NCI-H2081 treated with DMSO at 0.1 percent for 48 hours (cell line): ENCODE results near the gene TAOK1.
"Not testable (repeated sequence)": the region's sequence is repeated elsewhere in the genome, so short reads cannot be mapped to it uniquely, and the experiment has no call there.

Experiments used
- DNase-seq: peaks from one replicate; lab custom pipeline; 2025; lab: John Stamatoyannopoulos, UW

TAOK1 gene

GRCh38 chr17:29549177-29549923 lies 159.2 kb downstream of the TAOK1 start:
- no peak for DNase-seq

- no peak for DNase-seq
Measured at GRCh38 chr17:29555840-29556239, 165.7 kb downstream of the TAOK1 start.

GRCh38 chr17:29557085-29557738 lies 167.0 kb downstream of the TAOK1 start:
- DNase-seq, result no peak

- no peak for DNase-seq
Measured at GRCh38 chr17:29557739-29558116, 167.6 kb downstream of the TAOK1 start.

- DNase-seq, result not testable (repeated sequence)
Measured at GRCh38 chr17:29558139-29558538, 168.0 kb downstream of the TAOK1 start.

- no peak for DNase-seq
Measured at GRCh38 chr17:29559640-29560039, 169.5 kb downstream of the TAOK1 start.

- DNase-seq, result no peak
Measured at GRCh38 chr17:29560316-29560715, 170.2 kb downstream of the TAOK1 start.

- no peak for DNase-seq
Measured at GRCh38 chr17:29561554-29562517, 171.7 kb downstream of the TAOK1 start.

- DNase-seq, result no peak
Measured at GRCh38 chr17:29562615-29563014, 172.5 kb downstream of the TAOK1 start.

- no peak for DNase-seq
Measured at GRCh38 chr17:29563816-29564215, 173.7 kb downstream of the TAOK1 start.

- DNase-seq, result no peak
Measured at GRCh38 chr17:29565643-29566472, 175.7 kb downstream of the TAOK1 start.

- no peak for DNase-seq
Measured at GRCh38 chr17:29566473-29567303, 176.5 kb downstream of the TAOK1 start, which contains the start of gene ABHD15. Gene ABHD15, minus strand, starts transcription at chr17:29567037. Its CDS starts 71 bp downstream, at chr17:29566966.

- no peak for DNase-seq
Measured at GRCh38 chr17:29567304-29567553, 177.1 kb downstream of the TAOK1 start.

GRCh38 chr17:29567554-29568330 lies 177.6 kb downstream of the TAOK1 start:
- no peak for DNase-seq

- no peak for DNase-seq
Measured at GRCh38 chr17:29568331-29569244, 178.4 kb downstream of the TAOK1 start, which contains the start of gene TP53I13. Gene TP53I13, plus strand, starts transcription at chr17:29568701. Its CDS starts 58 bp downstream, at chr17:29568759.

- no peak for DNase-seq
Measured at GRCh38 chr17:29569245-29569950, 179.2 kb downstream of the TAOK1 start.

GRCh38 chr17:29570521-29570920 lies 180.4 kb downstream of the TAOK1 start:
- DNase-seq, result no peak

GRCh38 chr17:29571486-29571882 lies 181.3 kb downstream of the TAOK1 start:
- no peak for DNase-seq
